ENCODE data around the gene CTRL.

Gene CTRL

GRCh38 chr16:67892375-67892774 is 39.3 kb downstream of the CTRL start:
- DNase-seq (ENCODE audit: low spot score), result no peak

GRCh38 chr16:67888331-67888730 is 43.3 kb downstream of the CTRL start:
- DNase-seq (ENCODE audit: low spot score), result no peak

GRCh38 chr16:67886387-67886786 is 45.3 kb downstream of the CTRL start:
- no peak for DNase-seq (ENCODE audit: low spot score)

GRCh38 chr16:67885976-67886375 is 45.7 kb downstream of the CTRL start:
- no peak for DNase-seq (ENCODE audit: low spot score)

- DNase-seq (ENCODE audit: low spot score), result no peak
Measured at GRCh38 chr16:67885545-67885944, 46.1 kb downstream of the CTRL start.

GRCh38 chr16:67884684-67885083 is 47.0 kb downstream of the CTRL start, which contains the start of gene NRN1L:
Gene NRN1L, plus strand, starts transcription at chr16:67884885. Its CDS starts 19 bp downstream, at chr16:67884904.
- DNase-seq (ENCODE audit: low spot score), result no peak

GRCh38 chr16:67883872-67884261 is 47.8 kb downstream of the CTRL start:
- DNase-seq (ENCODE audit: low spot score), result peak; percentile 36

GRCh38 chr16:67883146-67883871 is 48.4 kb downstream of the CTRL start:
- DNase-seq (ENCODE audit: low spot score), result peak; percentile 13

GRCh38 chr16:67882374-67883145 is 49.1 kb downstream of the CTRL start:
- no peak for DNase-seq (ENCODE audit: low spot score)

- DNase-seq (ENCODE audit: low spot score), result no peak
Measured at GRCh38 chr16:67881621-67882161, 50.0 kb downstream of the CTRL start.

GRCh38 chr16:67880584-67880983 is 51.1 kb downstream of the CTRL start:
- DNase-seq (ENCODE audit: low spot score), result no peak

- no peak for DNase-seq (ENCODE audit: low spot score)
Measured at GRCh38 chr16:67879936-67880335, 51.7 kb downstream of the CTRL start.
